GM04504 (cell line): ENCODE results near the gene KRTAP5-8.
"Not testable (repeated sequence)": the region's sequence is repeated elsewhere in the genome, so short reads cannot be mapped to it uniquely, and the experiment has no call there.

Source experiments
- DNase-seq: peaks from one replicate; pipeline ENCODE4 v3.0.0-alpha.2; 2012; ENCODE audit warnings: low read depth

The KRTAP5-8 gene

GRCh38 chr11:71574418-71574817 is 36.6 kb downstream of the KRTAP5-8 start:
- DNase-seq: no peak

GRCh38 chr11:71575723-71576424 is 38.0 kb downstream of the KRTAP5-8 start:
- no peak for DNase-seq

- DNase-seq: not testable (repeated sequence)
Observed at GRCh38 chr11:71576688-71577465, 39.1 kb downstream of the KRTAP5-8 start.

- no peak for DNase-seq
Observed at GRCh38 chr11:71577469-71578004, 39.7 kb downstream of the KRTAP5-8 start.

- not testable (repeated sequence) for DNase-seq
Observed at GRCh38 chr11:71579513-71579912, 41.7 kb downstream of the KRTAP5-8 start.

GRCh38 chr11:71580057-71581003 is 42.5 kb downstream of the KRTAP5-8 start:
- DNase-seq: peak; percentile 60

- no peak for DNase-seq
Observed at GRCh38 chr11:71581826-71582225, 44.0 kb downstream of the KRTAP5-8 start.

GRCh38 chr11:71582309-71582895 is 44.6 kb downstream of the KRTAP5-8 start, which contains the start of gene KRTAP5-11:
KRTAP5-11 (minus strand) TSS chr11:71582875; CDS start chr11:71582837, 38 bp downstream.
- no peak for DNase-seq

- DNase-seq: not testable (repeated sequence)
Observed at GRCh38 chr11:71582969-71583368, 45.1 kb downstream of the KRTAP5-8 start.

GRCh38 chr11:71585673-71586072 is 47.8 kb downstream of the KRTAP5-8 start:
- DNase-seq: not testable (repeated sequence)

- not testable (repeated sequence) for DNase-seq
Observed at GRCh38 chr11:71588314-71588713, 50.5 kb downstream of the KRTAP5-8 start.
